ENCODE results near the gene SUCLA2. TPM values are rescaled to one million over a fixed set of nuclear protein-coding genes. Genes with fewer than 3 reads are reported as not detected.

SUCLA2 gene
- total RNA-seq, 2 donors from 2014 or later = 78.8 to 79.0 TPM

DNA sequence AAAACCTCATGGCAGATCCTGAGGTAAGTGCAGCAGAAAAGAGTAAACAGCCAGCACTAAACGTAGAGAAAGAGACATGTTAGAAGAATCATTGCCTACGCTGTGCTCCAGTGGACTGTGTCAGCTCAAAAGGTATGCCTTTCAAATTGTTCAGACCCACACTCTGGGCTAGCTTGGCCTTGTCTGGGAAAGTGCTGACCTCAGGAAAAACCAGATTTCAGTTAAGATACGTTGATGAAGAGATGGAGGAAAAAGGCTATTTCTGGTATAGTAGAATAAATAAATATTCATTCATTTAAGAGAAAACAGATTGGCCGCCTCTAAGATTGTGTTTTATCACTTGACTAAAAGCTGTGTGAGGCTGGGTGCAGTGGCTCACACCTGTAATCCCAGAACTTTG lies 9.6 kb upstream of the SUCLA2 start:
- no peak overlapping the region for H3K27ac Mint-ChIP-seq
- Histone ChIP-seq H3K4me1 (ENCODE audit: control insufficient read depth, insufficient read depth, low read length) (no peaks in the 10 kb centered on the region), H3K27me3 (ENCODE audit: control insufficient read depth, insufficient read depth, low read length, poor library complexity, severe bottlenecking) (no peaks in the 10 kb centered on the region), H3K9me3 (ENCODE audit: control insufficient read depth, low read length) (peaks cover 28% of the 10 kb centered on the region), H3K4me3 (ENCODE audit: low read length) (no peak overlapping the region), H3K9ac (ENCODE audit: extremely low read depth, low read length, poor library complexity, severe bottlenecking) (no peak overlapping the region), H3K36me3 (ENCODE audit: control insufficient read depth, insufficient read depth, low read length) (peaks cover 7% of the 10 kb centered on the region), H3K27ac (ENCODE audit: low read depth, low read length) (no peak overlapping the region)
- peaks cover 26% of the 10 kb centered on the region for H3K36me3 Mint-ChIP-seq (ENCODE audit: low read depth)
- 91 to 100% methylated on average over 3 of the region's 4 CpGs for WGBS, 2 experiments (ENCODE audit: insufficient coverage in 1 of 2, insufficient read length in 1 of 2)
- no peak for DNase-seq
- no peak overlapping the region for H3K4me3 Mint-ChIP-seq
- H3K4me1 Mint-ChIP-seq = peaks cover 17% of the 10 kb centered on the region
- H3K9me3 Mint-ChIP-seq = peaks cover 13% of the 10 kb centered on the region
- no peaks in the 10 kb centered on the region for H3K27me3 Mint-ChIP-seq (ENCODE audit: insufficient read depth)
- no peak for TF ChIP-seq CTCF (conservative IDR thresholded peaks at IDR 0.05)

- Histone ChIP-seq H3K4me1 (ENCODE audit: control insufficient read depth, insufficient read depth, low read length) (no peaks in the 10 kb centered on the region), H3K36me3 (ENCODE audit: control insufficient read depth, insufficient read depth, low read length) (peaks cover 7% of the 10 kb centered on the region), H3K9ac (ENCODE audit: extremely low read depth, low read length, poor library complexity, severe bottlenecking) (no peak overlapping the region), H3K27ac (ENCODE audit: low read depth, low read length) (no peak overlapping the region), H3K4me3 (ENCODE audit: low read length) (no peak overlapping the region), H3K9me3 (ENCODE audit: control insufficient read depth, low read length) (peaks cover 28% of the 10 kb centered on the region), H3K27me3 (ENCODE audit: control insufficient read depth, insufficient read depth, low read length, poor library complexity, severe bottlenecking) (no peaks in the 10 kb centered on the region)
- TF ChIP-seq CTCF (conservative IDR thresholded peaks at IDR 0.05) = no peak
- H3K4me1 Mint-ChIP-seq = peaks cover 30% of the 10 kb centered on the region
- peaks cover 28% of the 10 kb centered on the region for H3K36me3 Mint-ChIP-seq (ENCODE audit: low read depth)
- no peaks in the 10 kb centered on the region for H3K27me3 Mint-ChIP-seq (ENCODE audit: insufficient read depth)
- DNase-seq = no peak
- peaks cover 13% of the 10 kb centered on the region for H3K9me3 Mint-ChIP-seq
- 96% methylated on average over 1 of the region's 1 CpG; no CpG with 5 or more reads in 1 of the 2 experiments for WGBS, 2 experiments (ENCODE audit: insufficient coverage in 1 of 2, insufficient read length in 1 of 2)
- no peak overlapping the region for H3K4me3 Mint-ChIP-seq
- H3K27ac Mint-ChIP-seq = peak overlapping the region; percentile 37
Observed at GRCh38 chr13:48009284-48009683, 8.2 kb upstream of the SUCLA2 start.

GRCh38 chr13:48006396-48006795 lies 5.3 kb upstream of the SUCLA2 start:
- Histone ChIP-seq H3K9ac (ENCODE audit: extremely low read depth, low read length, poor library complexity, severe bottlenecking) (no peak overlapping the region), H3K4me3 (ENCODE audit: low read length) (no peak overlapping the region), H3K27me3 (ENCODE audit: control insufficient read depth, insufficient read depth, low read length, poor library complexity, severe bottlenecking) (no peaks in the 10 kb centered on the region), H3K36me3 (ENCODE audit: control insufficient read depth, insufficient read depth, low read length) (no peaks in the 10 kb centered on the region), H3K9me3 (ENCODE audit: control insufficient read depth, low read length) (peaks cover 11% of the 10 kb centered on the region), H3K4me1 (ENCODE audit: control insufficient read depth, insufficient read depth, low read length) (peaks cover 4% of the 10 kb centered on the region), H3K27ac (ENCODE audit: low read depth, low read length) (no peak overlapping the region)
- peaks cover 8% of the 10 kb centered on the region for H3K9me3 Mint-ChIP-seq
- H3K27ac Mint-ChIP-seq = no peak overlapping the region
- H3K36me3 Mint-ChIP-seq (ENCODE audit: low read depth) = peaks cover 16% of the 10 kb centered on the region
- no peak for TF ChIP-seq CTCF (conservative IDR thresholded peaks at IDR 0.05)
- 100% methylated on average over 1 of the region's 1 CpG for WGBS, 2 experiments (ENCODE audit: insufficient coverage in 1 of 2, insufficient read length in 1 of 2)
- no peak overlapping the region for H3K4me3 Mint-ChIP-seq
- DNase-seq = no peak
- H3K27me3 Mint-ChIP-seq (ENCODE audit: insufficient read depth) = no peaks in the 10 kb centered on the region
- H3K4me1 Mint-ChIP-seq = peaks cover 48% of the 10 kb centered on the region

All from endodermal cell (in vitro differentiated cells).